GF-D8 (cell line): ENCODE measurements around the gene NMT1.
A peak's percentile ranks its signal among the peaks of the same experiment; 100 is the strongest.
"Not testable (repeated sequence)": the region's sequence is repeated elsewhere in the genome, so short reads cannot be mapped to it uniquely, and the experiment has no call there.

Experiments used
- DNase-seq: peaks from one replicate; lab custom pipeline; 2025; lab: John Stamatoyannopoulos, UW

Gene NMT1

DNA sequence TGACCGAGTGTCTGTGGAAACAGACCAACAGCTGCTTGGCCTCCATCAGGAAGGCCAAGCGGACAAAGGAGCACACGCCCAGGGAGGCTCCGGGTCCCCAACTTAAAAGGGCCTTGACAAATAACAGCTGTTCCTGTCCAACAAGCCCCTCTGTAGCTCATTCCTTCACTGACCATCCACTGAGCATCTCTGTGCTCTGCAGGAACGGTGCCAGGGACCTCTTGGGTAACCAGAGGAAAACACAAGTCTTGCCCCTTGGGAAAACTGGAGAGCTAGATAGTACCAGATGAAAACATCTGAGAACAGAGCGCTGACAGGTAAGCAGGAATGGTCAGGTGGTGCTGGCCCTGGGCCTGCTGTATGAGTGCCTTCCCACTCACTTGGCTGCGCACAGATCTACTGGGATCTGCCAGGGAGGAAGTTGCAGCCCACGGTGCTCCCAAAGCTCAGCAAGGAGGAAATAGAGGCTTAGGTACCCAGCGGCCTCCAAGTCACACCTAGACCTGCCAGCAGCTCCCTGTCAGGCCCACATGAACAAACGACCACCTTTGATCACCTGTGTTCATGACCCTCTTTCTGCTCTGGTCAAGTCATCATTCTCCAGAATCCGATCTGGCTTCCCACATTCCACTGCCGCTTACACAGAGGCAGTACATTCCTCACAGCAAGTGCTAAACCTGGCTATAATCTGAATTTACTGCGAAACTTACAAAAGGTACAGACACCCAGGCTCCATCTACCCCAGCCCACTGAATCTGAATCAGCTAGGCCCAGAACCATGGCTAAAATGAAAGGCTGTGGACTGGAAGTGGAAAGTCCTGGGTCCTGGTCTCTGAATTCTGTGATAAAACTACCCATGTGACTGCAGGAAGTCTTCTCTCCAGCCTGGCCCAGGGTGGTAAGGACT is 22.1 kb upstream of the NMT1 start:
- DNase-seq, result no peak

DNA sequence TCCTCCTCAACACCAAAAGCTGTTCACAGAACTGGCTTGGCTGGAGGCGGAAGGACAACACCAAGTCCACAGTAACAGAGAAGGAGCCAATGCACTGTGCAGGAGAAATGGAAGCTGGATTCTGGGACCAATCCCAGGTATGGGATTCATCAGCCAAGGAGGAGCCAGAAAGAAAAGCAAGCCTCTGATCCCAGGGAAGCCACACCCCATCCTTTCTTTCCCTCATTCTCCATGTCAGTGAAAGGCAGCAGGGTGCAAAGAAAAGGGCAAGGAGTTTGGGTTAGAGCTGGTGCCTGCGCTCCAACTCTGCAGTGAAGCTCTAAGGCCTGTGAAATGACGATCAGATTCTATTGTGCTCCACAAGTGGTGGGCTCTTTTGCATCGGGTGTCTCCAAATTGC is 20.7 kb upstream of the NMT1 start:
- no peak for DNase-seq

DNA sequence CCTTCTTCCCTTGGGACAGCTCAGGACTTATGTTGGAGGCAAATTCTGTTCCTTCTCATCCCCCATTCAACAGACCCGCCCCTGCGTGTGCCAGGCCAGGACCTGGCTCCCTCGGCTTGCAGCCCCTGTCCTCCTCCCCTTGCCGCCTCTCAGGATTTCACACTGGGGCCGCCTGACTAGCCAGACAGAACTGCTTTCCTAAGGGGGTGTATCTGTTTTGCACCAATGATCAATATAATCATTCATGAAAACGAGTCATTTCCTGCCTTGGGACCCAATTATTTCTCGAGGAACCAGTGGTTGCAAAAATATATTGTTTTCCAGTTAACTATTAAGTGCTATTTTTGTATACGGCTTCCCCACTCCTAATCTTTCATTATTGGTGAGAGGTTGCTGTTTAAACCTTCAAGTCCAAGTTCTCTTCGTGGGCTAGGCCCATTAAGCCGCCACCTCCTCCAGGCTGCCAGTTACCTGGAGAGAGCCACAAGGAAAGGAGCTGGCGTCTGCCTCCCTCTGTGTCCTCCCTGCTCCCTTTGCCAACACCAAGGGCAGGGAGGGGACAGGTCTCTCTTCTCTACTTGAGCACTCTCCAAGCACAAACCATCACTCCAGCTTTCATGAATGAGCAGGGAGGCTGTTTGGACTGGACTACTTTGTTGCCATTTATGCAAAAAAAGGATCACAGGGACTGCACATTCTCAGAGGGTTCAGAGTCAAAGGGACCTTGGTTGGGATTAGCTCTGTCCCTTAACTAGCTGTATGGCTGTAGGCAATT is 18.6 kb upstream of the NMT1 start:
- DNase-seq, result no peak

DNA sequence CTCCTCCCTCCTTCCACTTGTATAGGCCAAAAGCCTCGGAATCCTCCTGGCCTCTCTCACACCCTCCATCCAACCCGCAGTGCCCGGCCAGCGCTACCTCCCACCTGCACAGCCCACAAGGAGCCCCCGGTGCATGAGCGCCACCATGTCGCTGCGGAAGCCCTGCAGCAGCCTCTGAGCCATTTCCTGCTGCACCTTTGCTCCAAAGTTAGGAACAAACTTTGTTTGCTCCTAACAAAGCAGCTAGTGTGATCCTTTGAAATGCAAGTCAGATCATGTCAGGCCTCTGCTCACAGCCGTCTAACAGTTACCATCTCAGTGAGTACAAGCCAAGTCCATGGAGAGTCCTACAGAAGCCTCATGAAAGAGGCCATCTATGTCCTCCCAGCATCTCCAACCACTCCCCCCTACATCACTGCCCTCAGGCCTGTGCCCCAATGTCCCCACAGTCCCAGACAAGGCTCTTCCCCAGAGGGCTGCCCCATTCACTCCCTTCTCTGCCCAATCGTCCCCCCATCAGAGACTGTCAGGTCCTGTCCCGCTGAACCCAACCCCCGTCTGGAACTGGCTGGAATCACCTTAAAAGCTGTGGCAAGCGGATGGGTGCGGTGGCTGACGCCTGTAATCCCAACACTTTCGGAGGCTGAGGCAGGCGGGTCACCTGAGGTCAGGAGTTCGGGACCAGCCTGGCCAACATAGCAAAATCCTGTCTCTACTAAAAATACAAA is 17.1 kb upstream of the NMT1 start:
- no peak for DNase-seq

DNA sequence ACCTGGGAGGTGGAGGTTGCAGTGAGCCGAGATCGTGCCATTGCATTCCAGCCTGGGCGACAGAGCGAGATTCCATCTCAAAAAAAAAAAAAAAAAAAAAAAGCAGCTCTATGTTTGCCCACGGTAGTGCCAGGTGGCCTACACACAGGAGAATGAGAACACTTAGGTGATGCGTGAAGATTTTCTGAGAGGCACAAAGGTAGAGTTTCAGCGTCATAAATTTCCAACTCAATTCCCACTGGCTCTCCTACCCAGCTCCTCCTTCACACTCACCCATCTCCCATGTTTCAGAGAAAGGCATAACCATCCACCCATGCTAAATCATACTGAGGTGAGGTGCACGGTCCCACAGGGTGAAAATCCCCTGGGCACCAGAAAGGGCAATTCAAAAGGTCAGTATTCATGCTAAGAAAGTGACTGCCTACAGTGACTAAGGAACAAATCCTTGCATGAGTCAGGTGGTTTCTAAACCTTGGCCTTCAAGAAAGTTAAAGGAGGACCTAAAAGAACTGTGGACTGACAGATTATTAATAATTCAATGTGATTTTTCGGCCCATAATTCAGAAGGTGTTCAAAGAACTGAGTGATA is 14.5 kb upstream of the NMT1 start:
- no peak for DNase-seq

DNA sequence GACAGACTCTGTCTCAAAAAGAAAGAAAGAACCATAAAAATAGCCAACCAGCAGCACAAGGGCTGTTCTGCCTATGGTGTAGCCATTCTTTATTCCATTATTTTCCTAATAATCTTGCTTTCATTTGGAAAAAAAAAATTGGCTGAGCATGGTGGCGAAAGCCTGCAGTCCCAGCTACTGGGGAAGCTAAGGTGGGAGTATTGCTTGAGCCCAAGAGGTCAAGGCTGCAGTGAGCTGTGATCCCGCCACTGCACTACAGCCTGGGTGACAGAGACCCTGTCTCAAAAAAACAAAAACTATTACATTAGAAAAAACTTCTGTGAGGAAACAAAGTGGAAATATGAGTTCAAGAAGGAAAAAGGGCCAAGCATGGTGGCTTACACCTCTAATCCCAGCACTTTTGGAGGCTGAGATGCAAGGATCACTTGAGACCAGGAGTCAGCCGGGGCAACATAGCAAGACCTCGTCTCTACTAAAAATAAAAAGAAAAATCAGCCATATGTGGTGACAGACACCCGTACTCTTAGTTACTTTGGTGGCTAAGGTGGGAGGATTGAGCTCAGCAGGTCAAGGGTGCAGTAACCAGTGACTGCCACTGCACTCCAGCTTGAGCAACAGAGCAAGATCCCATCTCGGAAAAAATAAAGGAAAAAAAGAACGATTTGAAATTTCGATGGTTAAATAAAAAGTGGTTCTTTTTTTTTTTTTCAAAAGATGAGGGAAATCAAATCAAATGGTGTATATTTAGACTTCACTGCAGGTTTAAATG is 12.1 kb upstream of the NMT1 start:
- no peak for DNase-seq

DNA sequence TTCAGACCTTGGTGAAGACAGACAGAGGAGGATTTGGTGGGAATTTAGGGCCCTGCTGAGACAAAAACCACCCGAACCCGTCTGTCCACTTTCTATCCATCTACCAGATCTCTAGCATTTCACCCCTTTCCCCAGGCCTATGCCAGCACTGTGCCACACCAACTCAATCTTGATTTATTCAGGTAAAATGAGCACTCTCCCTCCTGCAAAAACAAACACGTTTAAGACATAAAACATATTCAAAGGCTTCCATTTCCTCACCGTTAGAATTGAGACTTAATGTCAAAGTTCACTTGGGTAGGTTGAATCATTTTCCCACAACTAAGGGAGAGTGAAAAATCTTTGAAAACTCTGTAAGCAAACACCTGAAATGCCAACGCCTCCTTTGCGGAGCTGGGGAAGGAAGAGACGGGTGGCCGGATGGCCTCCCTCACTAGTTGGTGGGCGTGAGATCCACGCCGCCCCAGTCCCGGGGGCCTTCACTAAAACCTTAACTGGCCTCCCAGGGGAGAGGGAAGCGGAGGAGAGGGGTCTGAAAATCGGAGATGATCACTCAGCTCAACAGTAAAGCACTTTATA is 10.5 kb upstream of the NMT1 start:
- DNase-seq, result peak; percentile 2

DNA sequence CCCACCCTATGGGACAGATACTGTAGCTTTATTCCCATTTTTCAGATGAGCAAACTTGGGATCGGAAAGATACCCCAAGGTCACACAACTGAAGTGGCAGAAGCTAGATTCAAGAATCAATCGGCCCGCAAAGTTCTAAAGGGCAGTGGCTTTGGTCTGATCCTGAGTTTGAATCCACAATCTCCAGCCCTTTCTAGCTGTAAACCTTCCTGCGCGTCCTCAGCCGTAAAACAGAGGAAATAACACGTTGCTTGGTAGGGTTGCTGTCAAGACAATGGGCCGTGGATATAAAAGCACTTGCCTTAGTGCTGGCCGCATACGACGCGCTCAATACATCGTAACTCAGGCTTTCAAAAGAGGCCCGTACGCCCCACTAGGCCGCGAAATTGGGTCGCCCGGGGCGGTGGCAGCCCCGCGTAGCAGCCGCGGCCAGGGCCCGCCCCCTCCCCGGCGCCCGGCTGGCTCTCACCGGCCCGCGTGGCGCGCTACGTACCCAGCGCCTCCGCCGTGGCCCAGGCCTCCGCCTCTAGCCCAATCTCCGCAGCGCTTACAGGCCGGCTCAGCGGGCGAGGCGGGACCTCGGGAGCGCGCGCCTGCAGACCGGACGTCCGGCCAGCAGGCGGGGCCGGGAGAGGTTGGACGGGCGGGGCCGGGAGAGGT is 9.9 kb upstream of the NMT1 start, which contains the start of gene DCAKD:
Gene DCAKD (minus strand): TSS at position 573 of the 660 bp plus-strand sequence. CDS start 16,747 bp downstream, outside the sequence.
- peak; percentile 85 for DNase-seq

DNA sequence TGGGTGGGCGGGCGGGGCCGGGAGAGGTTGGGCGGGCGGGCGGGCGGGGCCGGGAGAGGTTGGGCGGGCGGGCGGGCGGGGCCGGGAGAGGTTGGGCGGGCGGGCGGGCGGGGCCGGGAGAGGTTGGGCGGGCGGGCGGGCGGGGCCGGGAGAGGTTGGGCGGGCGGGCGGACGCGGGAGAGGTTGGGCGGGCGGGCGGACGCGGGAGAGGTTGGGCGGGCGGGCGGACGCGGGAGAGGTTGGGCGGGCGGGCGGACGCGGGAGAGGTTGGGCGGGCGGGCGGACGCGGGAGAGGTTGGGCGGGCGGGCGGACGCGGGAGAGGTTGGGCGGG is 9.4 kb upstream of the NMT1 start:
- DNase-seq, result not testable (repeated sequence)

DNA sequence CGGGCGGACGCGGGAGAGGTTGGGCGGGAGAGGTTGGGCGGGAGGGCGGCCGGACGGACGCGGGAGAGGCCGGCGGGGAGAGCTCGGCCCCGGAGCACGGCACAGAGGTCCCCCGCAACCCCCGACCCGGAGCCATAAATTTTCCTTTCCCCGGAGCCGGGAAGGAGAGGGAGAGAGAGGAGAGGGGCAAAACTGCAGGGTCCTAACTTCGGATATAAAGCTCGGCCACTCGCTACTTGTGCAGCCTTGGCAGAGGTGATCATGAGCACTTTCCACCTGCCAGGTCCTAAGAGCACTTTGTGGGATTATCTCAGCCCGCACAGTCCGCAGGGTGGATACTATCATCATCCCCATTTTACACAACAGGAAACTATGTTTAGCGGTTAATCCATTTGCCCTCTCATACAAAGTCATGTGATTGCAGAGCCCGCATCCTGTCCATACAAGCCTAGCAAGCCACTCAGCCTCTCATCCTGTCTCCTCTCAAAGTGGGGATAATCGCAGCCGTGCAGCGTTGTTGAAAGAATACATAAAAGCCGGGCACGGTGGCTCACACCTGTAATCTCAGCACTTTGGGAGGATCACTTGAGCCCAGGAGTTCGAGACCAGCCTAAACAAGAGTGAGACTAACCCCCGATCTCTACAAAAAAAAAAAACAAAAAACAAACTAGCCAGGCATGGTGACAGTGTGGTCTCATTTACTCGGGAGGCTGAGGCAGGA is 8.9 kb upstream of the NMT1 start:
- peak; percentile 76 for DNase-seq

DNA sequence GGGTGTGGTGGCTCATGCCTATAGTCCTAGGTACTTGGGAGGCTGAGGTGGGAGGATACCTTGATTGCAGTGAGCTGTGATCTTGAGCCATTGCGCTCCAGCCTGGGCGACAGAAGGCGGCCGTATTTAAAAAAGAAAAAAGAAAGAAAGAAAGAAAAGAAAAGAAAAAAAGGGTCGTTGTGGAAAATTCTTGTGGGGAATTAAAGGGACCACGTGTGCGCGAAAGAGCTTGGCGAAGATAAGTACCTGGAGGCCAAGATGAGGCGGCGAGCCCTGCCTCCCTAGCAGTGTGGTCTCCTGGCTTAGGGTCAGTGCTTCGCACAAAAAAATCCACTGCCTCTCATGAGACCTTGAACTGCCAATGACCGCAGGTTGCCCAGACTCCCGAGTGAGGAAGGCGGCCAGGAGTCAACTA is 728 bp upstream of the NMT1 start:
- DNase-seq, result no peak

DNA sequence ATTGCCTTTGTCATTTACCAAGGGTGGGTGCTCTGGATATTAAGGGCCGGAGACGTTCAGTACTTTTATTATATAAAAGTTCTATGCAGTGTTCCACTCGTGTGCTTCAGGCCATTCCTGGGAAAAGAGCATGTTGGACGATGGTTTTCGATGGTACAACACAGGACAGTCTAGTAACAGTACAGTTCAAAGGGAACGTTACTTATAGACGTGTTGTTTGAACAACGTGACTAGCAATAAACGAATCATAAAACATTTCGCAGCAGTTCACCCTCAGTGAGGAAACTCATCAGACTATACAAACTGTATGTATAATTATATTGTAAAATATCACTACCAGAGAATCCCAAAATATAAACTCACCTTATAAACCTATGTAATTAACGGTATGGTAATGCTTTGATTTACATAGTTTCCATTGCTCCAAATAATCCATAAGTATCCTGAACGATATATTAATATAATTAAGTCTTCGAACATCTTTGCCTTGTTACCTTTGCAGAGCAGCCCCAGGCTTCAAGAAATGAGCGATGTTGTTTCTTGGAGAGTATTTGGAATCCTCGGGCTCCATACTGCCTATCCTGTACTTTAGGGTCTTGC is 589 bp downstream of the NMT1 start:
- no peak for DNase-seq

DNA sequence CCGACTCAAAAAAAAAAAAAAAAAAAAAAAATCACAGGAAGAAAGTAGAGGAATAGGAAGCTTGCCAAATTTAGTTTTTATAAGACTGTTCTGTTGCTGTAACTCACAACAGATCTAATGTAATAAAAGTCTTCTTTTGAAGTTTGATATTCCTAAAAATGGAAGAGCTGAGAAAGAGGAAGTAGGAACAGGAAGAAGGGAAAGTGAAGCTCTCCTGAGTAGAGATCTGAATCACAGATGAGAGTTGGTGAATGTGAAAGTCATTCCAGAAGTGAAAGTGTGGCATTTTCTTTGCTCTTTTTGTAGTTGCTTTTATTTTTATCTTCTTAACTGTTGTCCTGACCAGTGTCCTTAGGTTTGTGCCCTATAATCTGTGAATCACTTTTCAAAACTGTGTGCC is 2.1 kb downstream of the NMT1 start:
- DNase-seq, result peak; percentile 23

DNA sequence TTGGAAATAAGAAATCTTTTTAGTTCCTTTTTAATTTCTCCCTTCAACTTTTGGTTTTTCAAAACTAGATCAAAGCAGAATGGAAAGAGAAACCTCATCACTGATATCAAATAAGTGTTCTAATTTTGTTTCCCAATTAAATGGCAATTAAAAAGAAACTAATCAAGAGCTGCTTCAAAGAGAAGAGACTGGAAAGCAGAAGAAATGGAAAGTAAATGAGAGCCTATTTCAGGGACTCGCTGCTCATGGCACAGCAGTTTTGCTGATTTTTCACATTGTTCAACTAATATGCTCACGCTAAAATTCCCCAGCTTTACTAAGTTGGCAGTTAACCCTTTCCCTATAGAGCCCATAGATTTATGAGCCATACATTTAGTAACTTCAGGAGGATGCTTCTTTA is 6.5 kb downstream of the NMT1 start:
- no peak for DNase-seq

DNA sequence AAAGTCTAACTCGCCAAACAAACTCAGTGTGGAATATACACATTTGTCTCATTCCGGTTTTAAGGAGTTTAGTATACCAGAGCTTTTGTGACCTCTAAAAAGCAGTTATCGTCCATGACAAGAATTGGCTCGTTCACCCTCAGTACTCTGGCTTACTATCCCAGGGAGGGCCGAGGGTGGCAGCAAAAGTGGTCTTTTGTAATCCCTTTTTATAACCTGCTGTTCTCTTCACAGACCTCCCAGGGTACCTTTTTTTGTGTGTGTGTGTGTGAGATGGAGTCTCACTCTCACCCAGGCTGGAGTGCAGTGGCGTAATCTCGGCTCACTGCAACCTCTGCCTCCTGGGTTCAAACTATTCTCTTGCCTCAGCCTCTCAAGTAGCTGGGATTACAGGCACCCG is 8.9 kb downstream of the NMT1 start:
- no peak for DNase-seq

DNA sequence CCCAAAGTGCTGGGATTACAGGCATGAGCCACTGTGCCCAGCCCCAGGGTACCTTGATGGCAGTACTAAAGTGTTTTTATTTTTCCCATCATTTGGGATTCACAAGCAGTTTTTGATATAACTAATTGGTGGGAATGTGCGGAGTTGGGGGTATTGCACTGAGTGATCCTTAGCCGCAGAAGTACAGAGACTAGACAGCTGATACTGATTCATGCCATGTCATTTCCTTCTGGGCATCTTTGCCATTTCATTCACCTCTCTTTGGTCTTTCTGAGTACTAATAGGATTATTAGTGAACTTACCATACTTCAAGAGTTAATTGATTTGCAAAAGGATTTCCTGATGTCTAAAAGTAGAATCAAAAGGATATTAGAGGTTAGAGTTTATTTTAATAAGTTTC is 9.7 kb downstream of the NMT1 start:
- DNase-seq, result no peak

DNA sequence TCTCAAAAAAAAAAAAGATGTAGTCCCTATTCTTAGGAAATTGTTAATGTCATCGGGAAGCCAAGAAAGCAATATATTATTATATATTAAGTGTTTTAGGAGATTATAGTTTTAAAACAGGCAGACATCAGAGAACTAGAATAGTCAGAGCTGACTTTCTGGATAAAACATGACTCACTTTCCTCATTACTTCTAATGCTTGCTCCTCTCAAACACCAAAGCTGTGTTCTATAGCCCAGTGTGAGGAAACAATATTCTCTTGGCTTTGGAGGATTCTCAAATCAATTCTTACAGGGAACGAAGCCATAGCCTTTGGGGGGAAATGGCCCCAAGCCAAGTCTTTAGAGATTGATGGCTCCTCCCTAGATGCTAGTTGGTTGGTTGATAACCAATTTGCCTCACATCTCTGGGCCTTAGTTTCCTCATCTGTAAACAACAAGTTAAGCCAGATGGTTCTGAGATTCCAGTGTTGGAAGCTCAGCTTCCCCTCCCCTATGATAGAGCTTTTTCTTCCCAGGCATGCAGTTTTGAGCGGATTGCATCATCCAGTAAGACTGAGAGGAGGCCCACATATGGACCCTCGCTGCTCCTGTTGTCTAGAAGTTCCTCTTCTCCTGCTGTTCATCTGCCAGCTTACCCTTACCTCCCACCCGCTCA is 12.4 kb downstream of the NMT1 start:
- DNase-seq, result no peak

DNA sequence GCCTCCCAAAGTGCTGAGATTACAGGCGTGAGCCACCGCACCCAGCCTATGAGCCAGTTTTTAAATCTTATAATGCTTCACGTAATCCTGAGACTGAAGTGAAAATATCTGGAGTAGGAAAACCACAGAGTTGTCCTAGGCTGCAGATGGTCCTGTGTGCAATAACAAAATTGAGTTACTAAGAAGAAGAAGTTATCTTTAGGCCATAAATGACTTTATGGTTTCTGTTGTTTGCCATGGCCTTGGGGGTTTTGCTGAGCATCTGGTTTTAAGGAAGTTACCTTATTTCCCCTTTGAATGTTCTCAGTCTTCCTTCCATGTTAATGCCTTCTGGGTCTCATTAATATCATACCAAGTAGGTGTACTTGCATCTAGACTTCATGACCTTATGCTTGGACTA is 16.5 kb downstream of the NMT1 start:
- peak; percentile 93 for DNase-seq
